ENCODE results near the gene SPR.

DNA sequence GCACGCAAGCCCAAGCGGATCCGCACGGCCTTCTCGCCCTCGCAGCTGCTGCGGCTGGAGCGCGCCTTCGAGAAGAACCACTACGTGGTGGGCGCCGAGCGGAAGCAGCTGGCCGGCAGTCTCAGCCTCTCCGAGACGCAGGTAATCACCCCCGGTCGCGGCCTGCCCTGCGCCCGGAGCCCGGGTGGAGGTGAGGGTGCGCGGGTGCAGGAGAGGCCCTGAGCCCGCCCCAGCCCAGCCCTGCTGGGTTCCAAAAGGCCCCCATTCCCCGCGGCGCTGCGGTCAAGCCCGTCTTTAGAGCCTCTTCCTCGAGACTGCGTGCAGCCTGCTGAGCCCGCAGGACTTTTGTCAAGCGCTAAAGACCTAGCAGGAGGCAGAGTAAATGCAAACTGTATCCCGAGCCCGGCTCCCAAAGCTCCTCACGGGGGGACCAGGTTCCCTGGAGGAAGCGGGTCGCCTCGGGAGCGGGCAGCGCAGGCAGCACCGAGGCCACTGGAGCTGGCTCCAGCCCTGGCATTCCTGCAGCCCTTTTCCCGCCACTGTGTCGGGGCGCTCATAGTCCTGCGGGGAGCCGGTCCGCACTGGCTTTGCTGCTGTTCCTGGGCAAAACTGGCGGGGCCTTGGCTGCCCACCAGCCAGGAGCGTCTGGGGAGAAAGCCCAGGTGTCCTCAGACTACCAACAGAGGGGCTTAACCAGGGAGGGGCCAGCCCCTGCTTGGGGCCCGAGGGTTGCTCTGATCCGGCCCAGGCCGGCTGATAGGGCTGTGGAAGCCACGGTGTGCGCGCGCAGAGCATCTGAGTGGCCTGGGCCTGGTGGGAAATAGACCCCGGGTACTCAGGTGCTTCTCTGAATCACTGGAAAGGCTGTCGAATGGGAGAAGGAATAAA lies 37.4 kb downstream of the SPR start:
- no peak for TF ChIP-seq POLR2A (IDR thresholded peaks at IDR 0.05)
- TF ChIP-seq, protein P1, sequence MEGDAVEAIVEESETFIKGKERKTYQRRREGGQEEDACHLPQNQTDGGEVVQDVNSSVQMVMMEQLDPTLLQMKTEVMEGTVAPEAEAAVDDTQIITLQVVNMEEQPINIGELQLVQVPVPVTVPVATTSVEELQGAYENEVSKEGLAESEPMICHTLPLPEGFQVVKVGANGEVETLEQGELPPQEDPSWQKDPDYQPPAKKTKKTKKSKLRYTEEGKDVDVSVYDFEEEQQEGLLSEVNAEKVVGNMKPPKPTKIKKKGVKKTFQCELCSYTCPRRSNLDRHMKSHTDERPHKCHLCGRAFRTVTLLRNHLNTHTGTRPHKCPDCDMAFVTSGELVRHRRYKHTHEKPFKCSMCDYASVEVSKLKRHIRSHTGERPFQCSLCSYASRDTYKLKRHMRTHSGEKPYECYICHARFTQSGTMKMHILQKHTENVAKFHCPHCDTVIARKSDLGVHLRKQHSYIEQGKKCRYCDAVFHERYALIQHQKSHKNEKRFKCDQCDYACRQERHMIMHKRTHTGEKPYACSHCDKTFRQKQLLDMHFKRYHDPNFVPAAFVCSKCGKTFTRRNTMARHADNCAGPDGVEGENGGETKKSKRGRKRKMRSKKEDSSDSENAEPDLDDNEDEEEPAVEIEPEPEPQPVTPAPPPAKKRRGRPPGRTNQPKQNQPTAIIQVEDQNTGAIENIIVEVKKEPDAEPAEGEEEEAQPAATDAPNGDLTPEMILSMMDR (IDR thresholded peaks at IDR 0.05): no peak
- no peak for TF ChIP-seq EP300 (IDR thresholded peaks at IDR 0.05; ENCODE audit: low read depth)
- no peak for TF ChIP-seq POLR2AphosphoS5 (IDR thresholded peaks at IDR 0.05)
